SIG-M5 (cell line): ENCODE measurements around the gene NCAPD2.
"Not testable (repeated sequence)": the region's sequence is repeated elsewhere in the genome, so short reads cannot be mapped to it uniquely, and the experiment has no call there.

Experiments used
- DNase-seq: peaks from one replicate; lab custom pipeline; 2025; lab: John Stamatoyannopoulos, UW

Gene NCAPD2

GRCh38 chr12:6463216-6463615 lies 30.7 kb upstream of the NCAPD2 start:
- no peak for DNase-seq

GRCh38 chr12:6463858-6464257 lies 30.0 kb upstream of the NCAPD2 start:
- no peak for DNase-seq

GRCh38 chr12:6464531-6464930 lies 29.4 kb upstream of the NCAPD2 start:
- DNase-seq: no peak

GRCh38 chr12:6465467-6466183 lies 28.3 kb upstream of the NCAPD2 start:
- no peak for DNase-seq

- DNase-seq: no peak
These were observed 27.7 kb upstream of the NCAPD2 start for GRCh38 chr12:6466184-6466573.

- not testable (repeated sequence) for DNase-seq
These were observed 27.2 kb upstream of the NCAPD2 start for GRCh38 chr12:6466751-6467150.

- DNase-seq: not testable (repeated sequence)
These were observed 26.2 kb upstream of the NCAPD2 start for GRCh38 chr12:6467571-6468282.

- no peak for DNase-seq
These were observed 25.7 kb upstream of the NCAPD2 start for GRCh38 chr12:6468283-6468575.

- DNase-seq: no peak
These were observed 24.8 kb upstream of the NCAPD2 start for GRCh38 chr12:6469092-6469491.

GRCh38 chr12:6469609-6470374 lies 24.1 kb upstream of the NCAPD2 start:
- DNase-seq: no peak

GRCh38 chr12:6470375-6471163 lies 23.3 kb upstream of the NCAPD2 start, which contains the start of gene VAMP1:
TSS of gene VAMP1 (minus strand) at chr12:6470677. CDS start at chr12:6470531, 146 bp downstream.
- DNase-seq: peak; percentile 94

- DNase-seq: no peak
These were observed 21.9 kb upstream of the NCAPD2 start for GRCh38 chr12:6471989-6472360.

- no peak for DNase-seq
These were observed 21.4 kb upstream of the NCAPD2 start for GRCh38 chr12:6472491-6472890.

GRCh38 chr12:6475233-6475975 lies 18.5 kb upstream of the NCAPD2 start:
- not testable (repeated sequence) for DNase-seq

- DNase-seq: no peak
These were observed 17.4 kb upstream of the NCAPD2 start for GRCh38 chr12:6476489-6476888.

- DNase-seq: not testable (repeated sequence)
These were observed 16.1 kb upstream of the NCAPD2 start for GRCh38 chr12:6477601-6478377.

GRCh38 chr12:6478416-6478815 lies 15.5 kb upstream of the NCAPD2 start:
- DNase-seq: no peak

- no peak for DNase-seq
These were observed 5.7 kb upstream of the NCAPD2 start for GRCh38 chr12:6488240-6488639.

- no peak for DNase-seq
These were observed 4.5 kb upstream of the NCAPD2 start for GRCh38 chr12:6489449-6489848.

GRCh38 chr12:6490673-6491072 lies 3.2 kb upstream of the NCAPD2 start:
- DNase-seq: not testable (repeated sequence)
